Activated CD8-positive, alpha-beta T cell treated with anti-CD3 and anti-CD28 coated beads for 36 hours (primary cell): Measurements from ENCODE around the gene CSF3. TPM values are rescaled to one million over a fixed set of nuclear protein-coding genes. Genes with fewer than 3 reads are reported as not detected.

Source experiments
- ATAC-seq: fragments of 200-7000 bp; cut with Tn5 transposase; one replicate; pipeline ENCODE4 v1.10.0; 2021; ENCODE audit warnings: mild to moderate bottlenecking, moderate library complexity
- CTCF ChIA-PET: fragments of 350-600 bp; sonication (Branson Sonifier 250); formaldehyde crosslinking; loops from one replicate; lab custom pipeline; 2021; ENCODE audit warnings: antibody characterized with exemption; lab: Charles Lee
- POLR2A ChIA-PET: fragments of 350-600 bp; sonication (Branson Sonifier 250); formaldehyde crosslinking; loops from one replicate; lab custom pipeline; 2021; ENCODE audit warnings: antibody characterized with exemption; lab: Charles Lee
- DNase-seq: peaks from one replicate; pipeline ENCODE4 v3.0.0-alpha.2; 2020
- H3K27ac Mint-ChIP-seq: one replicate; pipeline ENCODE4 v1.8.0; 2021; ENCODE audit warnings: mild to moderate bottlenecking, mixed read lengths
- H3K27me3 Mint-ChIP-seq: one replicate; pipeline ENCODE4 v1.8.0; 2021; ENCODE audit warnings: mixed read lengths
- H3K36me3 Mint-ChIP-seq: one replicate; pipeline ENCODE4 v1.8.0; 2021; ENCODE audit warnings: low read depth, mixed read lengths
- H3K4me1 Mint-ChIP-seq: one replicate; pipeline ENCODE4 v1.8.0; 2021; ENCODE audit warnings: low read depth, mixed read lengths
- H3K4me3 Mint-ChIP-seq: one replicate; pipeline ENCODE4 v1.8.0; 2021; ENCODE audit warnings: mild to moderate bottlenecking, moderate library complexity, mixed read lengths
- H3K9me3 Mint-ChIP-seq: one replicate; pipeline ENCODE4 v1.8.0; 2021; ENCODE audit warnings: mixed read lengths
- intact Hi-C: fragments of 100-400 bp; cut with micrococcal nuclease; formaldehyde crosslinking; loops from one replicate; pipeline ENCODE4 v1.10.0; 2022
- total RNA-seq, 2 experiments: library from RNA; stranded (reverse); gene quantifications; one replicate each; pipeline ENCODE4 v1.2.3, GENCODE V29; 2021
- TF ChIP-seq, protein P1 (sequence below): fragments of 200-600 bp; IDR thresholded peaks from one replicate; pipeline ENCODE4 v1.8.0; 2022; ENCODE audit warnings: antibody characterized with exemption, mild to moderate bottlenecking

Gene CSF3
- total RNA-seq, 2 experiments from 2014 or later: not detected

DNA sequence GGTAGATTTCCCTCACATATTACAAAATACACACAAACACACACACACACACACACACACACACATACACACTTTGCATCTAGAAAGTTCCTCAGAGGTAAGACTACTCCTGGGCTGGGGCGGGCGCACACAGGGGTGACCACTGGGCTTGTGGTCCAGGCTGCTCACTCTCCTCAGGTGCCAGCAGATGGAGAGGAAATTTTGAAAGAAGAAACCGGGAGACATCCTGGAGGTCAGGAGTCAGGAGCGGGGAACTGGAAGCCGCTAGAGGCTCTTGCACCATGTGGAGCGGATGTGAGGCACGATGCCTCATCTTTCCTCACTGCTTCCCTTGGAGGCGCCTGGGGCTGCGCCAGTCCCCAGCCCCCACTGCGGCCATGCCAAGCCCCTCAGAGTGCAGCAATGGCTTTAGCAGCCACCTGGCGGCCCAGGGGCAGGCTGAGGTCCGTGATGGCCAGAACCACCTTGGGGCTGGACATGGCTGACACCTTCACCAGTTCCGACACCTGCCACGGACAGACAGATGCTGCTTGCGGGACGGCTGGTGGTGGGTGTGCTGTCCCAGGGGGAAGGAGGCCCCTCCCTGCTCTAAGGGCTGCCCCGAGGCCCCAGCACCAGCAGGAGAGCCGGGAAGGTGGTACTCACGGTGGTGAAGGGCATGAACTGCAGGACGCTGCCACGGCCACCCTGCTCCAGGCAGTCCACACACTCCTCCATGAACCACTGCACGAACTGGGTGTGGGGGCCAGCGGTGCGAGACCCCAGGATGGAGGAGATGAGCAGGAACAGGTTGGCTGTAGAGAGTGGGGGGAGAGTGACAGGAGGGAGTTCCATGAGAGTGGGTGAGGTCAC is 4.1 kb downstream of the CSF3 start:
- Mint-ChIP-seq H3K36me3 (peaks cover 11% of the 10 kb centered on the region), H3K27me3 (no peaks in the 10 kb centered on the region), H3K27ac (no peak overlapping the region), H3K4me1 (no peaks in the 10 kb centered on the region), H3K4me3 (no peak overlapping the region), H3K9me3 (no peaks in the 10 kb centered on the region)
- ATAC-seq (no peak), DNase-seq (no peak)
- ChIA-PET CTCF (interaction anchor here (1.6 kb wide), 1 partner anchor 10 kb away, joined by 5 read pairs; no protein-coding TSS in a partner anchor), POLR2A (no interaction called here)
- TF ChIP-seq, protein P1, sequence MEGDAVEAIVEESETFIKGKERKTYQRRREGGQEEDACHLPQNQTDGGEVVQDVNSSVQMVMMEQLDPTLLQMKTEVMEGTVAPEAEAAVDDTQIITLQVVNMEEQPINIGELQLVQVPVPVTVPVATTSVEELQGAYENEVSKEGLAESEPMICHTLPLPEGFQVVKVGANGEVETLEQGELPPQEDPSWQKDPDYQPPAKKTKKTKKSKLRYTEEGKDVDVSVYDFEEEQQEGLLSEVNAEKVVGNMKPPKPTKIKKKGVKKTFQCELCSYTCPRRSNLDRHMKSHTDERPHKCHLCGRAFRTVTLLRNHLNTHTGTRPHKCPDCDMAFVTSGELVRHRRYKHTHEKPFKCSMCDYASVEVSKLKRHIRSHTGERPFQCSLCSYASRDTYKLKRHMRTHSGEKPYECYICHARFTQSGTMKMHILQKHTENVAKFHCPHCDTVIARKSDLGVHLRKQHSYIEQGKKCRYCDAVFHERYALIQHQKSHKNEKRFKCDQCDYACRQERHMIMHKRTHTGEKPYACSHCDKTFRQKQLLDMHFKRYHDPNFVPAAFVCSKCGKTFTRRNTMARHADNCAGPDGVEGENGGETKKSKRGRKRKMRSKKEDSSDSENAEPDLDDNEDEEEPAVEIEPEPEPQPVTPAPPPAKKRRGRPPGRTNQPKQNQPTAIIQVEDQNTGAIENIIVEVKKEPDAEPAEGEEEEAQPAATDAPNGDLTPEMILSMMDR: no peak
- intact Hi-C loops: no loop called here

DNA sequence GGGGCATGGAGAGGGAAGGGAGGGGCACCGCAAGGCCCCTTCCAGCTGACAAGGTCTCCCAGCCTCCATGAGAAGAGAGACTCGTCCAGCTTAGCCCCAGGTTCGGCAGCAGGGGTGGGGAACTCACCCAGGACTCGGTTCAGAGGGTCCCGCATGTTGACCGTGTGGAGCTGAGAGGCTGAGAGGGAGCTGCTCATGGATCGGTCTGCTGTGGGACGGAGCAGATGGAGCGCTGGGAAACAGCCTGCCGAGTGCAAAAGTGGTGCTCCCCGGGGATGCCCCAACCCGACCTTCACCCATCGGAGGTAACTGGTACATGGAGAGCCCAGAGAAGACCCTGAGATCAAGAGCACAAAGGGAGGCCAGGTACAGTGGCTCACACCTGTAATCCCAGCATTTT is 4.9 kb downstream of the CSF3 start:
- no peak overlapping the region for H3K4me3 Mint-ChIP-seq
- peaks cover 11% of the 10 kb centered on the region for H3K36me3 Mint-ChIP-seq
- H3K4me1 Mint-ChIP-seq: no peaks in the 10 kb centered on the region
- ChIA-PET CTCF (interaction anchor here (1.6 kb wide), 2 partner anchors 50 to 148 kb away, joined by 3 to 4 read pairs; no protein-coding TSS in a partner anchor), POLR2A (no interaction called here)
- TF ChIP-seq, protein P1: no peak
- intact Hi-C loops: no loop called here
- no peaks in the 10 kb centered on the region for H3K27me3 Mint-ChIP-seq
- H3K9me3 Mint-ChIP-seq: no peaks in the 10 kb centered on the region
- no peak for ATAC-seq
- no peak for DNase-seq
- H3K27ac Mint-ChIP-seq: no peak overlapping the region

DNA sequence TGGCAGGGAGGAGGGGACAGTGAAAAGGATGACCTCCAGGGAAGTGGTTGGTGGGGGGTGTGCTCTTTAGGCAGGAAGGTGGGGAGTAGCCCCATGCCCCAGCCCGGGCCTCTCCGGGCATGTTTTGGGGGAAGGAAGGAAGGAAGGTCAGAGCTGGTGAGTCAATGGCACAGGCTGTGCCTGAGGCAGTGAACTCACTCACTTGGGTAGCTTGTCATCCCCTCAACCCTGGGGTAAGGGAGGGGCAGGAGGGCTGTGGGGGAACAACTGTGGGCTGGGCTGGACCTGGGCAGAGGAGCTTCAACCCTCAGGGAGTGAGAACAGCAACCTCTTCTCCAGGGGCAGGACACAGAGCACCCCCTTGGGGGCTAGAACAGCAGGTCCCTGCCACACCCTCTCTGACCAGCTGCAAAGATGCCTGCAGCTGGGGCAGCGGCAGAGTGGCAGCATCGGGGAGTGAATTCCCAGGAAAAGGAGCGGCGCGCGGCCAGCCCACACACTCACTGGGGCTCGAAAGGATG is 6.3 kb downstream of the CSF3 start:
- Mint-ChIP-seq H3K9me3 (no peaks in the 10 kb centered on the region), H3K36me3 (peaks cover 25% of the 10 kb centered on the region), H3K27ac (peak overlapping the region; percentile 52), H3K4me3 (no peak overlapping the region), H3K4me1 (peaks cover 9% of the 10 kb centered on the region), H3K27me3 (no peaks in the 10 kb centered on the region)
- TF ChIP-seq, protein P1: no peak
- ChIA-PET POLR2A (interaction anchor here (0.5 to 0.9 kb wide), 2 partner anchors 25 to 198 kb away, joined by 4 read pairs; partner anchors contain the start of gene WIPF2), CTCF (interaction anchor here (0.8 to 1.6 kb wide), 7 partner anchors 8 to 147 kb away, joined by 3 to 5 read pairs (median 4); no protein-coding TSS in a partner anchor)
- no peak for DNase-seq
- ATAC-seq: no peak
- intact Hi-C loops: no loop called here

DNA sequence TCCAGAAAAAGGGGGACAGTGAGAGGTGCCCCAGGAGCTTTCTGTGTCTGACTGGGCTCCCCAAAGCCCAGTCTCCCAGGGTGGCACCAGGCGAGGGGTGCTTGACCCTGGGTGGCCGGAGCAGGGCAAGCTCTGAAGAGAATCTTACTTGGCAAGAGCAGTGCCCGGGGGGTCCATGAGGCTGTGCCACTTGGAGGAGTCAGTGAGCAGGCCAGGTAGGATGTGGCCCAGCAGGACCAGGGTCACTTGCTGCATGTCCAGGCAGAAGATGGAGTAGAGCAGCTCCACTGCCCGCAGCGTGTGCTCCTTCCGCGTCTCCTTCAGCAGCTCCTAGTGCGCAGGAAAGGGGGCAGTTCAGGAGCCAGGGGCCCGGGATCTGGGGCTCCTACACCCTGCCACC is 7.3 kb downstream of the CSF3 start:
- Mint-ChIP-seq H3K36me3 (peaks cover 32% of the 10 kb centered on the region), H3K9me3 (no peaks in the 10 kb centered on the region), H3K27me3 (no peaks in the 10 kb centered on the region)

More for the DNA sequence above, 7.3 kb downstream of the CSF3 start:
- Mint-ChIP-seq H3K4me1 (peaks cover 16% of the 10 kb centered on the region), H3K4me3 (no peak overlapping the region), H3K27ac (no peak overlapping the region)
- intact Hi-C loops: no loop called here
- ChIA-PET POLR2A (no interaction called here), CTCF (interaction anchor here (0.7 to 1.5 kb wide), 2 partner anchors 36 to 64 kb away, joined by 3 read pairs; no protein-coding TSS in a partner anchor)
- no peak for DNase-seq
- TF ChIP-seq, protein P1: no peak
- ATAC-seq: no peak
